Fibroblast of lung (primary cell): ENCODE results near the gene RCCD1.

Experiments used
- EZH2 ChIP-seq: IDR thresholded peaks from 2 replicates; pipeline ENCODE4 v1.5.1; 2012; ENCODE audit warnings: low read length, control low read depth, mild to moderate bottlenecking; ENCODE audit errors: missing control alignments
- TF ChIP-seq, protein P1 (sequence below), 2 donors: IDR thresholded peaks in 1 of 2; conservative IDR thresholded peaks in 1 of 2; 1 replicate in 1 of 2; 2 replicates in 1 of 2; pipeline ENCODE4 v1.5.1; 2011 to 2012; ENCODE audit warnings: low read length in 2 of 2, control low read depth in 1 of 2, inconsistent platforms in 1 of 2, low read depth in 1 of 2, mild to moderate bottlenecking in 1 of 2

DNA sequence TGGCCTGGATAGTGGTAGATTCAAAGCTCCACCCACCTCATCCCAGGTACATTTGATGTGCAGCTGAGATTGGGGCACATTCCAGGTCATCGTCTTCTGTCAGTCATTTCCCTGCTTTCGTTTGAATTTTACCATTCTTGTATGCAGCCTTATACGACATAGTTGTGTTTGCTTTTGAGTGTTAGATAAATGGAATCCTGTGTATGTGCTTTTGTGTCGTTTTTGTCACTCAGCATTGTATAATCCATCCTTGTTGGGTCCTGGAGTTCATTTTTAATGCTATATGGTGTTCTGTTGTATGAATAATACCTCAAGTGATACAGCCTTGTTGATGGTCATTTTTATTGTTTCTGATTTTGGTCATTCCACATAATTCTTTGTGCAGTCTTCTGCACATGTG, 7.3 kb downstream of the RCCD1 start:
- TF ChIP-seq, protein P1, sequence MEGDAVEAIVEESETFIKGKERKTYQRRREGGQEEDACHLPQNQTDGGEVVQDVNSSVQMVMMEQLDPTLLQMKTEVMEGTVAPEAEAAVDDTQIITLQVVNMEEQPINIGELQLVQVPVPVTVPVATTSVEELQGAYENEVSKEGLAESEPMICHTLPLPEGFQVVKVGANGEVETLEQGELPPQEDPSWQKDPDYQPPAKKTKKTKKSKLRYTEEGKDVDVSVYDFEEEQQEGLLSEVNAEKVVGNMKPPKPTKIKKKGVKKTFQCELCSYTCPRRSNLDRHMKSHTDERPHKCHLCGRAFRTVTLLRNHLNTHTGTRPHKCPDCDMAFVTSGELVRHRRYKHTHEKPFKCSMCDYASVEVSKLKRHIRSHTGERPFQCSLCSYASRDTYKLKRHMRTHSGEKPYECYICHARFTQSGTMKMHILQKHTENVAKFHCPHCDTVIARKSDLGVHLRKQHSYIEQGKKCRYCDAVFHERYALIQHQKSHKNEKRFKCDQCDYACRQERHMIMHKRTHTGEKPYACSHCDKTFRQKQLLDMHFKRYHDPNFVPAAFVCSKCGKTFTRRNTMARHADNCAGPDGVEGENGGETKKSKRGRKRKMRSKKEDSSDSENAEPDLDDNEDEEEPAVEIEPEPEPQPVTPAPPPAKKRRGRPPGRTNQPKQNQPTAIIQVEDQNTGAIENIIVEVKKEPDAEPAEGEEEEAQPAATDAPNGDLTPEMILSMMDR (conservative IDR thresholded peaks at IDR 0.05 in 1 of 2, IDR thresholded peaks at IDR 0.05 in 1 of 2; ENCODE audit: low read depth in 1 of 2, low read length in 2 of 2) = no peak
- no peak for TF ChIP-seq EZH2
